GM12878 (cell line): Measurements from ENCODE around the gene AKAP13. TPM values are rescaled to one million over a fixed set of nuclear protein-coding genes. Genes with fewer than 3 reads are reported as not detected.

ENCODE experiments used
- HDGF ChIP-seq: fragments of 450-650 bp; IDR thresholded peaks from 2 replicates; pipeline ENCODE4 v1.6.1; 2016; ENCODE audit warnings: antibody characterized with exemption
- PAX8 ChIP-seq: fragments of 450-650 bp; IDR thresholded peaks from 2 replicates; pipeline ENCODE4 v1.6.1; 2017; ENCODE audit warnings: mild to moderate bottlenecking, moderate library complexity
- TARDBP ChIP-seq: IDR thresholded peaks from 2 replicates; pipeline ENCODE4 v1.6.1; 2016; ENCODE audit warnings: borderline replicate concordance
- USF1 ChIP-seq: IDR thresholded peaks from 2 replicates; pipeline ENCODE4 v1.6.1; 2011; ENCODE audit warnings: borderline replicate concordance, low read depth, mild to moderate bottlenecking, moderate library complexity, mixed read lengths, low read length; ENCODE audit not compliant: insufficient read depth; ENCODE audit errors: extremely low read length
- ZNF687 ChIP-seq: fragments of 450-650 bp; IDR thresholded peaks from 2 replicates; pipeline ENCODE4 v1.6.1; 2017; ENCODE audit warnings: mild to moderate bottlenecking, moderate library complexity
- polyA plus RNA-seq, 11 experiments: library from polyadenylated mRNA; depleted of rRNA in 4 of 11; unstranded in 6 of 11; stranded (reverse) in 5 of 11; fragments of >200 nt; fragmentation: Nextera tagmentation in 4 of 11; fragmentation: Illumina TruSeq in 1 of 11; extraction: Ambion mirVana in 4 of 11; extraction: Trizol in 1 of 11; gene quantifications; 1 replicate in 1 of 11; 2 replicates in 10 of 11; pipeline versions ENCODE4 v1.2.1 to v1.2.3, GENCODE V29; 2011 to 2016; ENCODE audit warnings: inconsistent platforms in 2 of 11, missing spikeins in 2 of 11, low read depth in 1 of 11
- total RNA-seq, 4 experiments: library from RNA; depleted of rRNA in 3 of 4; stranded (reverse); fragments of >200 nt in 3 of 4; fragmentation: Illumina TruSeq in 1 of 4; extraction: Trizol in 1 of 4; gene quantifications; 2 replicates each; pipeline versions ENCODE4 v1.2.1 to v1.2.3, GENCODE V29; 2013 to 2021
- TF ChIP-seq, protein P1 (sequence below): fragments of 450-650 bp; IDR thresholded peaks from 2 replicates; pipeline ENCODE4 v1.6.1; 2017; ENCODE audit warnings: borderline replicate concordance
- TF ChIP-seq, protein P2 (sequence below): fragments of 450-650 bp; IDR thresholded peaks from 2 replicates; pipeline ENCODE4 v1.6.1; 2018; ENCODE audit warnings: borderline replicate concordance, mild to moderate bottlenecking; ENCODE audit not compliant: partially characterized antibody

AKAP13 gene
- total and polyA plus RNA-seq, 10 of the 15 experiments (the other 5 are each of a cell fraction or from before 2014, with no cell fraction given), result 14.4 to 74.9 (median 55.1) TPM

GRCh38 chr15:85498471-85498870 is 118.1 kb downstream of the AKAP13 start (continued):
- no peak for TF ChIP-seq ZNF687
- TF ChIP-seq TARDBP, result no peak
- no peak for TF ChIP-seq HDGF
- TF ChIP-seq, protein P1, sequence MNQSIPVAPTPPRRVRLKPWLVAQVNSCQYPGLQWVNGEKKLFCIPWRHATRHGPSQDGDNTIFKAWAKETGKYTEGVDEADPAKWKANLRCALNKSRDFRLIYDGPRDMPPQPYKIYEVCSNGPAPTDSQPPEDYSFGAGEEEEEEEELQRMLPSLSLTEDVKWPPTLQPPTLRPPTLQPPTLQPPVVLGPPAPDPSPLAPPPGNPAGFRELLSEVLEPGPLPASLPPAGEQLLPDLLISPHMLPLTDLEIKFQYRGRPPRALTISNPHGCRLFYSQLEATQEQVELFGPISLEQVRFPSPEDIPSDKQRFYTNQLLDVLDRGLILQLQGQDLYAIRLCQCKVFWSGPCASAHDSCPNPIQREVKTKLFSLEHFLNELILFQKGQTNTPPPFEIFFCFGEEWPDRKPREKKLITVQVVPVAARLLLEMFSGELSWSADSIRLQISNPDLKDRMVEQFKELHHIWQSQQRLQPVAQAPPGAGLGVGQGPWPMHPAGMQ, result no peak
- no peak for TF ChIP-seq USF1
- TF ChIP-seq, protein P2, sequence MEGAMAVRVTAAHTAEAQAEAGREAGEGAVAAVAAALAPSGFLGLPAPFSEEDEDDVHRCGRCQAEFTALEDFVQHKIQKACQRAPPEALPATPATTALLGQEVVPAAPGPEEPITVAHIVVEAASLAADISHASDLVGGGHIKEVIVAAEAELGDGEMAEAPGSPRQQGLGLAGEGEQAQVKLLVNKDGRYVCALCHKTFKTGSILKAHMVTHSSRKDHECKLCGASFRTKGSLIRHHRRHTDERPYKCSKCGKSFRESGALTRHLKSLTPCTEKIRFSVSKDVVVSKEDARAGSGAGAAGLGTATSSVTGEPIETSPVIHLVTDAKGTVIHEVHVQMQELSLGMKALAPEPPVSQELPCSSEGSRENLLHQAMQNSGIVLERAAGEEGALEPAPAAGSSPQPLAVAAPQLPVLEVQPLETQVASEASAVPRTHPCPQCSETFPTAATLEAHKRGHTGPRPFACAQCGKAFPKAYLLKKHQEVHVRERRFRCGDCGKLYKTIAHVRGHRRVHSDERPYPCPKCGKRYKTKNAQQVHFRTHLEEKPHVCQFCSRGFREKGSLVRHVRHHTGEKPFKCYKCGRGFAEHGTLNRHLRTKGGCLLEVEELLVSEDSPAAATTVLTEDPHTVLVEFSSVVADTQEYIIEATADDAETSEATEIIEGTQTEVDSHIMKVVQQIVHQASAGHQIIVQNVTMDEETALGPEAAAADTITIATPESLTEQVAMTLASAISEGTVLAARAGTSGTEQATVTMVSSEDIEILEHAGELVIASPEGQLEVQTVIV, result no peak
- TF ChIP-seq PAX8, result no peak
